Endothelial cell of umbilical vein (primary cell): Measurements from ENCODE around the gene FRK.

ENCODE experiments used
- CTCF ChIP-seq, 2 donors: IDR thresholded peaks; 1 replicate in 1 of 2; 2 replicates in 1 of 2; pipeline ENCODE4 v1.5.1; 2011; ENCODE audit warnings: low read length in 2 of 2, mild to moderate bottlenecking in 2 of 2, moderate library complexity in 2 of 2, control low read depth in 1 of 2, inconsistent platforms in 1 of 2, low read depth in 1 of 2; ENCODE audit not compliant: insufficient read depth in 1 of 2; ENCODE audit errors: extremely low read depth in 1 of 2
- EZH2 ChIP-seq: IDR thresholded peaks from 2 replicates; pipeline ENCODE4 v1.6.1; 2012; ENCODE audit warnings: borderline replicate concordance, low read depth, mild to moderate bottlenecking, moderate library complexity, low read length, inconsistent platforms; ENCODE audit not compliant: severe bottlenecking
- GATA2 ChIP-seq: IDR thresholded peaks from 2 replicates; pipeline ENCODE4 v1.7.0; 2011; ENCODE audit warnings: low read depth, mild to moderate bottlenecking, moderate library complexity, mixed read lengths, low read length; ENCODE audit not compliant: insufficient read length, insufficient read depth
- MAX ChIP-seq: IDR thresholded peaks from 2 replicates; pipeline ENCODE4 v1.6.1; 2011; ENCODE audit not compliant: insufficient read depth, insufficient read length
- MYC ChIP-seq: IDR thresholded peaks from one replicate; pipeline ENCODE4 v1.6.1; 2011; ENCODE audit warnings: mild to moderate bottlenecking, low read depth, low read length
- POLR2A ChIP-seq: IDR thresholded peaks from 2 replicates; pipeline ENCODE4 v1.6.1; 2012; ENCODE audit warnings: low read depth, mild to moderate bottlenecking, control low read depth, low read length
- POLR2AphosphoS5 ChIP-seq: IDR thresholded peaks from 2 replicates; pipeline ENCODE4 v1.6.1; 2012; ENCODE audit warnings: low read depth, mild to moderate bottlenecking, control low read depth, low read length, moderate library complexity; ENCODE audit not compliant: insufficient read depth

- TF ChIP-seq MYC (no peak), POLR2AphosphoS5 (no peak), CTCF (IDR thresholded peaks at IDR 0.05; ENCODE audit: extremely low read depth in 1 of 2, insufficient read depth in 1 of 2, low read depth in 1 of 2, low read length in 2 of 2) (no peak), POLR2A (no peak), EZH2 (no peak), MAX (no peak), GATA2 (no peak)
These were observed 38.3 kb upstream of the FRK start for GRCh38 chr6:116099036-116099435.
